H9 (cell line): ENCODE measurements around the gene NFXL1. TPM values are rescaled to one million over a fixed set of nuclear protein-coding genes. Genes with fewer than 3 reads are reported as not detected.

Experiments
- DNase-seq: peaks from one replicate; pipeline ENCODE4 v3.0.0-alpha.2; 2017
- H2AFZ ChIP-seq: one replicate; pipeline ENCODE4 v1.6.1; 2013; ENCODE audit warnings: mild to moderate bottlenecking, low read length, control low read depth, moderate library complexity
- H2AK5ac ChIP-seq: 2 replicates; pipeline ENCODE4 v1.6.1; 2013; ENCODE audit warnings: low read length, control low read depth, mixed read lengths; ENCODE audit not compliant: insufficient read length
- H2BK120ac ChIP-seq: one replicate; pipeline ENCODE4 v1.6.1; 2013; ENCODE audit warnings: low read depth, mild to moderate bottlenecking, low read length, control low read depth, inconsistent platforms; ENCODE audit not compliant: poor library complexity, severe bottlenecking
- H2BK12ac ChIP-seq: 2 replicates; pipeline ENCODE4 v1.6.1; 2013; ENCODE audit warnings: low read length, control low read depth, mixed read lengths, low read depth; ENCODE audit not compliant: insufficient read length
- H2BK15ac ChIP-seq: 2 replicates; pipeline ENCODE4 v1.6.1; 2013; ENCODE audit warnings: low read depth, low read length, control low read depth
- H2BK20ac ChIP-seq: one replicate; pipeline ENCODE4 v1.6.1; 2013; ENCODE audit warnings: low read depth, mild to moderate bottlenecking, low read length, control low read depth, inconsistent platforms; ENCODE audit not compliant: poor library complexity, severe bottlenecking
- H2BK5ac ChIP-seq: 2 replicates; pipeline ENCODE4 v1.6.1; 2013; ENCODE audit warnings: low read length, control low read depth, mixed read lengths; ENCODE audit not compliant: insufficient read length
- H3K14ac ChIP-seq: 2 replicates; pipeline ENCODE4 v1.6.1; 2013; ENCODE audit warnings: low read length, control low read depth; ENCODE audit not compliant: insufficient read depth
- H3K18ac ChIP-seq: 2 replicates; pipeline ENCODE4 v1.6.1; 2013; ENCODE audit warnings: low read depth, mild to moderate bottlenecking, mixed read lengths, low read length, control low read depth; ENCODE audit not compliant: insufficient read length
- H3K23ac ChIP-seq: 2 replicates; pipeline ENCODE4 v1.6.1; 2013; ENCODE audit warnings: low read length, control low read depth, mixed read lengths, low read depth; ENCODE audit not compliant: insufficient read length
- H3K23me2 ChIP-seq: 2 replicates; pipeline ENCODE4 v1.6.1; 2013; ENCODE audit warnings: low read depth, mild to moderate bottlenecking, mixed read lengths, low read length, control low read depth; ENCODE audit not compliant: insufficient read length, poor library complexity, severe bottlenecking
- H3K27ac ChIP-seq: 2 replicates; pipeline ENCODE4 v1.5.1; 2013; ENCODE audit warnings: low read length, control low read depth, mixed read lengths, low read depth; ENCODE audit not compliant: insufficient read length
- H3K27me3 ChIP-seq: 2 replicates; pipeline ENCODE4 v1.6.1; 2013; ENCODE audit warnings: low read length, control low read depth, inconsistent platforms; ENCODE audit not compliant: insufficient read depth
- H3K4ac ChIP-seq: 2 replicates; pipeline ENCODE4 v1.6.1; 2013; ENCODE audit warnings: low read depth, mild to moderate bottlenecking, control low read depth, inconsistent platforms, low read length, moderate library complexity
- H3K4me1 ChIP-seq: 2 replicates; pipeline ENCODE4 v1.6.1; 2013; ENCODE audit warnings: low read length, control low read depth, inconsistent platforms; ENCODE audit not compliant: insufficient read depth
- H3K4me2 ChIP-seq: 2 replicates; pipeline ENCODE4 v1.6.1; 2013; ENCODE audit warnings: low read length, control low read depth, mixed read lengths; ENCODE audit not compliant: insufficient read length, insufficient read depth
- H3K56ac ChIP-seq: 2 replicates; pipeline ENCODE4 v1.6.1; 2013; ENCODE audit warnings: low read depth, mild to moderate bottlenecking, mixed read lengths, low read length, control low read depth; ENCODE audit not compliant: insufficient read length
- H3K79me1 ChIP-seq: 2 replicates; pipeline ENCODE4 v1.6.1; 2013; ENCODE audit warnings: low read depth, mild to moderate bottlenecking, moderate library complexity, low read length, control low read depth, inconsistent platforms; ENCODE audit not compliant: insufficient read depth, poor library complexity, severe bottlenecking
- H3K79me2 ChIP-seq: 2 replicates; pipeline ENCODE4 v1.6.1; 2013; ENCODE audit warnings: low read length, control low read depth, inconsistent platforms; ENCODE audit not compliant: insufficient read depth
- H3K9ac ChIP-seq: 2 replicates; pipeline ENCODE4 v1.6.1; 2013; ENCODE audit warnings: low read length, control low read depth, mixed read lengths; ENCODE audit not compliant: insufficient read length; ENCODE audit errors: extremely low read depth
- H3K9me3 ChIP-seq: one replicate; pipeline ENCODE4 v1.6.1; 2013; ENCODE audit warnings: low read depth, low read length, inconsistent platforms; ENCODE audit not compliant: control insufficient read depth
- H3T11ph ChIP-seq: one replicate; pipeline ENCODE4 v1.6.1; 2013; ENCODE audit warnings: mild to moderate bottlenecking, low read length, control low read depth, inconsistent platforms
- H4K20me1 ChIP-seq: one replicate; pipeline ENCODE4 v1.6.1; 2013; ENCODE audit not compliant: control insufficient read depth, insufficient read length, insufficient read depth
- H4K5ac ChIP-seq: 2 replicates; pipeline ENCODE4 v1.6.1; 2013; ENCODE audit warnings: low read depth, mild to moderate bottlenecking, mixed read lengths, low read length, control low read depth; ENCODE audit not compliant: insufficient read length
- H4K8ac ChIP-seq: replicated peaks from 2 replicates; pipeline ENCODE4 v1.6.1; 2013; ENCODE audit warnings: low read length, control low read depth, mixed read lengths, low read depth; ENCODE audit not compliant: insufficient read length
- H4K91ac ChIP-seq: 2 replicates; pipeline ENCODE4 v1.6.1; 2013; ENCODE audit warnings: low read depth, mild to moderate bottlenecking, moderate library complexity, mixed read lengths, low read length, control low read depth; ENCODE audit not compliant: insufficient read length
- H3K27ac Mint-ChIP-seq, 3 experiments: 2 replicates in 2 of 3; 3 replicates in 1 of 3; pipeline ENCODE4 v1.8.0; 2020 to 2021; ENCODE audit warnings: mixed read lengths in 3 of 3, mild to moderate bottlenecking in 1 of 3, moderate library complexity in 1 of 3
- H3K27me3 Mint-ChIP-seq: 2 replicates; pipeline ENCODE4 v1.8.0; 2021; ENCODE audit warnings: low read depth, mild to moderate bottlenecking, moderate library complexity, mixed read lengths
- H3K36me3 Mint-ChIP-seq, 3 experiments: 2 replicates in 2 of 3; 3 replicates in 1 of 3; pipeline ENCODE4 v1.8.0; 2020 to 2021; ENCODE audit warnings: low read depth in 3 of 3, mixed read lengths in 3 of 3; ENCODE audit not compliant: insufficient read depth in 1 of 3
- H3K4me1 Mint-ChIP-seq, 2 experiments: 2 replicates each; pipeline ENCODE4 v1.8.0; 2020; ENCODE audit warnings: mixed read lengths in 2 of 2
- H3K4me3 Mint-ChIP-seq, 2 experiments: 2 replicates in 1 of 2; 3 replicates in 1 of 2; pipeline ENCODE4 v1.8.0; 2020 to 2021; ENCODE audit warnings: mild to moderate bottlenecking in 2 of 2, mixed read lengths in 2 of 2, moderate library complexity in 1 of 2
- H3K9me3 Mint-ChIP-seq, 2 experiments: 2 replicates in 1 of 2; 3 replicates in 1 of 2; pipeline ENCODE4 v1.8.0; 2020; ENCODE audit warnings: mild to moderate bottlenecking in 2 of 2, mixed read lengths in 2 of 2, moderate library complexity in 1 of 2
- CTCF ChIP-seq: fragments of 200-600 bp; sonication (generic); conservative IDR thresholded peaks from 3 replicates; pipeline ENCODE4 v1.8.0; 2021; ENCODE audit warnings: antibody characterized with exemption, mild to moderate bottlenecking
- WGBS: extraction: QIAGEN DNeasy Blood & Tissue Kit; methylation state at CpG from one replicate; pipeline ENCODE4 v1.1.7; 2013; ENCODE audit warnings: missing lambda C conversion rate, low lambda C conversion rate, mixed read lengths; ENCODE audit not compliant: insufficient read length; ENCODE audit errors: extremely low coverage; 5-methylcytosine and 5-hydroxymethylcytosine counted together
- total RNA-seq: library from RNA; stranded (reverse); gene quantifications from 2 replicates; pipeline ENCODE4 v1.2.1, GENCODE V29; 2021

Gene NFXL1
- total RNA-seq, 1 experiment from 2014 or later, result 33.8 TPM

DNA sequence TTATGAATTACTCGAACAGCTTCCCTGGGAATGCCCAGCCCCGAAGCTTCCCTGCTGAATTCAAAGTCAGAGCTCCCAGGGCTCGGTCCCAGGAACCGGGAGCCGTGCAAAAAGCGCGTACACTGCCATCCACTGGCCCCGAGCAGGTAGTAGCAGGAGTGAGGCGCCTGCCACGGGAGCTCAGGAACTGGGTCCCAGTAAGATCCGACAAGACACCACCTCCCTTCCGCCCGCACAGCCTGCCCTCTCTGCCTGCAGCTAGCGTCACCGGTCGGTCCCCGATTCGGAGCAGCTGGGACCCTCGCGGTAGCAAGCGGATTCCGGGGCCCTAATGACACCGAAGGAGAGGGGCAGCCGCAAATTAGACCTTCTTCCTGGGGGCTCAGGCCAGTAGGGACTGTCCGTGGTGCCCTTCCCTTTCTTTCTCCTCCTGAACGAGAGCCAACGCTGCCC, 77.7 kb downstream of the NFXL1 start:
- H3K23ac ChIP-seq, result no peak overlapping the region
- H2BK5ac ChIP-seq, result no peak overlapping the region

More for the DNA sequence above, 77.7 kb downstream of the NFXL1 start:
- no CpG with 5 or more reads among the region's 27 CpGs for WGBS
- Histone ChIP-seq H2BK20ac (no peak overlapping the region), H4K8ac (no peak overlapping the region), H2AK5ac (no peak overlapping the region), H3K27me3 (no peaks in the 10 kb centered on the region), H2AFZ (no peak overlapping the region), H2BK12ac (no peak overlapping the region), H3K4me2 (peak overlapping the region; percentile 79), H3K4me1 (peaks cover 6% of the 10 kb centered on the region; the same call in 1 of the 2 replicates), H2BK120ac (no peak overlapping the region), H4K20me1 (no peaks in the 10 kb centered on the region), H2BK15ac (no peak overlapping the region), H3K27ac (no peak overlapping the region), H3K14ac (no peak overlapping the region), H3K79me2 (no peaks in the 10 kb centered on the region), H3K4ac (no peak overlapping the region), H4K91ac (no peak overlapping the region), H3K9ac (peak overlapping the region; percentile 23), H3K18ac (no peak overlapping the region), H3T11ph (no peak overlapping the region), H3K23me2 (peaks cover 18% of the 10 kb centered on the region), H3K79me1 (no peaks in the 10 kb centered on the region), H3K9me3 (no peaks in the 10 kb centered on the region), H4K5ac (no peak overlapping the region), H3K56ac (no peak overlapping the region)
- H3K4me1 Mint-ChIP-seq, result peaks cover 21 to 24% of the 10 kb centered on the region in 2 experiments
- H3K27ac Mint-ChIP-seq, result peak overlapping the region in 1 of 3 experiments; percentile 44; a peak in 1 of 7 replicates
- peaks cover 10 to 13% of the 10 kb centered on the region in 2 experiments for H3K9me3 Mint-ChIP-seq
- peak; percentile 77 for TF ChIP-seq CTCF
- peaks cover 13% of the 10 kb centered on the region for H3K27me3 Mint-ChIP-seq
- peaks cover 0 to 14% (median 0%) of the 10 kb centered on the region in 3 experiments; a peak in 4 of 7 replicates for H3K36me3 Mint-ChIP-seq
- H3K4me3 Mint-ChIP-seq, result peak overlapping the region; percentile 73 to 87
- DNase-seq, result peak; percentile 92
